GM13976 (cell line): ENCODE data around the gene FAM222A.

Experiments
- DNase-seq: peaks from one replicate; pipeline ENCODE4 v3.0.0; 2012; ENCODE audit warnings: low spot score
- CTCF ChIP-seq: IDR thresholded peaks from 2 replicates; pipeline ENCODE4 v1.5.1; 2012; ENCODE audit warnings: borderline replicate concordance, mild to moderate bottlenecking; ENCODE audit not compliant: insufficient read depth; ENCODE audit errors: extremely low read depth, missing control alignments, control extremely low read depth
- in situ Hi-C: fragments of 300-500 bp; cut with MboI; formaldehyde crosslinking; loops from one replicate; pipeline ENCODE4 v1.12.0; 2022; ENCODE audit warnings: low sequenced_read_pairs, mixed read lengths, inconsistent platforms; ENCODE audit not compliant: unreplicated experiment

Gene FAM222A

GRCh38 chr12:109818253-109818652 lies 104.6 kb downstream of the FAM222A start:
- DNase-seq: no peak
- TF ChIP-seq CTCF: no peak
- in situ Hi-C loops: no loop called here

GRCh38 chr12:109818905-109819500 lies 105.4 kb downstream of the FAM222A start:
- in situ Hi-C loops: no loop called here
- TF ChIP-seq CTCF: no peak
- DNase-seq: no peak
